WI38 (cell line): ENCODE results near the gene TDRD3.

Source experiments
- H3K4me3 ChIP-seq: 2 replicates; pipeline ENCODE4 v1.5.1; 2011; ENCODE audit warnings: low read depth, mild to moderate bottlenecking, control low read depth, low read length
- CTCF ChIP-seq: IDR thresholded peaks from 2 replicates; pipeline ENCODE4 v1.5.1; 2012; ENCODE audit warnings: low read depth, mild to moderate bottlenecking, control low read depth, low read length

Gene TDRD3

GRCh38 chr13:60384911-60385310 is 12.1 kb upstream of the TDRD3 start:
- H3K4me3 ChIP-seq, result no peak overlapping the region
- TF ChIP-seq CTCF, result no peak

- TF ChIP-seq CTCF, result no peak
- no peak overlapping the region for H3K4me3 ChIP-seq
Measured at GRCh38 chr13:60386250-60386649, 10.8 kb upstream of the TDRD3 start.

GRCh38 chr13:60392131-60392530 is 4.9 kb upstream of the TDRD3 start:
- no peak for TF ChIP-seq CTCF
- no peak overlapping the region for H3K4me3 ChIP-seq

- H3K4me3 ChIP-seq, result peak overlapping the region; percentile 82
- no peak for TF ChIP-seq CTCF
Measured at GRCh38 chr13:60395971-60396782, 843 bp upstream of the TDRD3 start.

GRCh38 chr13:60397704-60398378 is 821 bp downstream of the TDRD3 start:
- no peak for TF ChIP-seq CTCF
- H3K4me3 ChIP-seq, result peak overlapping the region; percentile 82

GRCh38 chr13:60398379-60398891 is 1.4 kb downstream of the TDRD3 start:
- TF ChIP-seq CTCF, result no peak
- H3K4me3 ChIP-seq, result peak overlapping the region; percentile 82
